Spleen (tissue), 7 donors: ENCODE measurements around the gene LRRTM4.

Experiments used
- POLR2AphosphoS5 ChIP-seq, 3 donors: sonication (generic); formaldehyde crosslinking; IDR thresholded peaks; one replicate each; pipeline ENCODE4 v1.5.1; 2017; ENCODE audit warnings: antibody characterized with exemption in 3 of 3
- TF ChIP-seq, protein P1 (sequence below), 11 experiments: fragments of 200-600 bp in 7 of 11; fragments of 450-650 bp in 4 of 11; sonication (generic) in 4 of 11; IDR thresholded peaks in 8 of 11; conservative IDR thresholded peaks in 3 of 11; 1 replicate in 7 of 11; 2 replicates in 4 of 11; pipeline versions ENCODE4 v1.4.0 to v1.8.0; 2016 to 2021; ENCODE audit warnings: antibody characterized with exemption in 11 of 11, inconsistent platforms in 4 of 11, mild to moderate bottlenecking in 1 of 11
- donor health status: DM: no; HTN: no; CAD: no; lungs with moderate emphysema.
- donor health status: DM: no; HTN: no; CAD: no.
- donor health status: DM: no; HTN: no; CAD: no.

GRCh38 chr2:77046339-77046738 lies 475.8 kb downstream of the LRRTM4 start:
- TF ChIP-seq, protein P1, sequence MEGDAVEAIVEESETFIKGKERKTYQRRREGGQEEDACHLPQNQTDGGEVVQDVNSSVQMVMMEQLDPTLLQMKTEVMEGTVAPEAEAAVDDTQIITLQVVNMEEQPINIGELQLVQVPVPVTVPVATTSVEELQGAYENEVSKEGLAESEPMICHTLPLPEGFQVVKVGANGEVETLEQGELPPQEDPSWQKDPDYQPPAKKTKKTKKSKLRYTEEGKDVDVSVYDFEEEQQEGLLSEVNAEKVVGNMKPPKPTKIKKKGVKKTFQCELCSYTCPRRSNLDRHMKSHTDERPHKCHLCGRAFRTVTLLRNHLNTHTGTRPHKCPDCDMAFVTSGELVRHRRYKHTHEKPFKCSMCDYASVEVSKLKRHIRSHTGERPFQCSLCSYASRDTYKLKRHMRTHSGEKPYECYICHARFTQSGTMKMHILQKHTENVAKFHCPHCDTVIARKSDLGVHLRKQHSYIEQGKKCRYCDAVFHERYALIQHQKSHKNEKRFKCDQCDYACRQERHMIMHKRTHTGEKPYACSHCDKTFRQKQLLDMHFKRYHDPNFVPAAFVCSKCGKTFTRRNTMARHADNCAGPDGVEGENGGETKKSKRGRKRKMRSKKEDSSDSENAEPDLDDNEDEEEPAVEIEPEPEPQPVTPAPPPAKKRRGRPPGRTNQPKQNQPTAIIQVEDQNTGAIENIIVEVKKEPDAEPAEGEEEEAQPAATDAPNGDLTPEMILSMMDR (IDR thresholded peaks at IDR 0.05 in 8 of 11, conservative IDR thresholded peaks at IDR 0.05 in 3 of 11): no peak
- no peak for TF ChIP-seq POLR2AphosphoS5 (IDR thresholded peaks at IDR 0.05)
